GM21723 (cell line): ENCODE measurements around the gene DPYD.

Experiments used
- ATAC-seq: cut with Tn5 transposase; IDR thresholded peaks from one replicate; pipeline ENCODE4 v1.9.1; 2021; ENCODE audit warnings: mild to moderate bottlenecking, moderate library complexity; ENCODE audit not compliant: unreplicated experiment

Gene DPYD

GRCh38 chr1:97073936-97074335, 846.9 kb downstream of the DPYD start:
- no peak for ATAC-seq

GRCh38 chr1:97073169-97073568, 847.7 kb downstream of the DPYD start:
- no peak for ATAC-seq

GRCh38 chr1:97071173-97071572, 849.7 kb downstream of the DPYD start:
- no peak for ATAC-seq

GRCh38 chr1:97070376-97070775, 850.5 kb downstream of the DPYD start:
- ATAC-seq: no peak

GRCh38 chr1:97069312-97069711, 851.5 kb downstream of the DPYD start:
- no peak for ATAC-seq

- no peak for ATAC-seq
These were observed 854.0 kb downstream of the DPYD start for GRCh38 chr1:97066860-97067259.

- no peak for ATAC-seq
These were observed 857.3 kb downstream of the DPYD start for GRCh38 chr1:97063532-97063931.

GRCh38 chr1:97061604-97062003, 859.2 kb downstream of the DPYD start:
- no peak for ATAC-seq

- ATAC-seq: no peak
These were observed 864.4 kb downstream of the DPYD start for GRCh38 chr1:97056386-97056785.

GRCh38 chr1:97053268-97053667, 867.6 kb downstream of the DPYD start:
- no peak for ATAC-seq

- no peak for ATAC-seq
These were observed 869.0 kb downstream of the DPYD start for GRCh38 chr1:97051823-97052222.

GRCh38 chr1:97050506-97050905, 870.3 kb downstream of the DPYD start:
- no peak for ATAC-seq

- no peak for ATAC-seq
These were observed 873.4 kb downstream of the DPYD start for GRCh38 chr1:97047421-97047793.

GRCh38 chr1:97046765-97047420, 873.9 kb downstream of the DPYD start:
- ATAC-seq: no peak

GRCh38 chr1:97044159-97044760, 876.6 kb downstream of the DPYD start:
- no peak for ATAC-seq

GRCh38 chr1:97042551-97042950, 878.3 kb downstream of the DPYD start:
- no peak for ATAC-seq

GRCh38 chr1:97041026-97041425, 879.8 kb downstream of the DPYD start:
- ATAC-seq: no peak

- ATAC-seq: no peak
These were observed 882.4 kb downstream of the DPYD start for GRCh38 chr1:97038410-97038809.

GRCh38 chr1:97034651-97035050, 886.2 kb downstream of the DPYD start:
- ATAC-seq: no peak

- ATAC-seq: no peak
These were observed 886.9 kb downstream of the DPYD start for GRCh38 chr1:97033949-97034348.
